Sigmoid colon (tissue), 7 donors: ENCODE measurements around the gene CDC42SE2. TPM values are rescaled to one million over a fixed set of nuclear protein-coding genes. Genes with fewer than 3 reads are reported as not detected.

Source experiments
- DNase-seq: peaks from one replicate; pipeline ENCODE4 v3.0.0-alpha.2; 2019
- H3K27ac ChIP-seq, 4 donors: fragments of 200-600 bp; sonication (generic); one replicate each; pipeline ENCODE4 v1.5.1; 2016 to 2019; ENCODE audit warnings: mild to moderate bottlenecking in 1 of 4
- H3K27me3 ChIP-seq, 3 donors: fragments of 200-600 bp; sonication (generic); one replicate each; pipeline ENCODE4 v1.5.1; 2019; ENCODE audit warnings: mild to moderate bottlenecking in 1 of 3
- H3K36me3 ChIP-seq, 4 donors: fragments of 200-600 bp; sonication (generic); one replicate each; pipeline ENCODE4 v1.5.1; 2016 to 2019
- H3K4me1 ChIP-seq, 4 donors: fragments of 200-600 bp; sonication (generic); one replicate each; pipeline ENCODE4 v1.5.1; 2017 to 2019
- H3K4me3 ChIP-seq, 4 donors: fragments of 200-600 bp; sonication (generic); one replicate each; pipeline ENCODE4 v1.5.1; 2017 to 2019; ENCODE audit warnings: mild to moderate bottlenecking in 2 of 4, moderate library complexity in 1 of 4
- H3K9me3 ChIP-seq, 4 donors: fragments of 200-600 bp in 3 of 4; sonication (generic) in 3 of 4; one replicate each; pipeline versions ENCODE4 v1.5.1 to v1.6.1; 2013 to 2019
- EP300 ChIP-seq, 4 donors: sonication (generic); formaldehyde crosslinking; IDR thresholded peaks; one replicate each; pipeline ENCODE4 v1.6.1; 2017; ENCODE audit warnings: antibody characterized with exemption in 4 of 4
- POLR2A ChIP-seq, 2 donors: fragments of 450-650 bp; IDR thresholded peaks; one replicate each; pipeline ENCODE4 v1.6.1; 2016; ENCODE audit warnings: antibody characterized with exemption in 2 of 2, mild to moderate bottlenecking in 2 of 2, moderate library complexity in 2 of 2
- POLR2AphosphoS5 ChIP-seq, 4 donors: sonication (generic); formaldehyde crosslinking; IDR thresholded peaks; one replicate each; pipeline ENCODE4 v1.6.1; 2017; ENCODE audit warnings: antibody characterized with exemption in 4 of 4
- WGBS, 2 donors: extraction: QIAGEN DNeasy Blood & Tissue Kit; methylation state at CpG; one replicate each; pipeline ENCODE4 v1.1.7; 2013; 5-methylcytosine and 5-hydroxymethylcytosine counted together
- intact Hi-C: fragments of 100-400 bp; cut with DNase I; formaldehyde crosslinking; loops from one replicate; pipeline ENCODE4 v1.15.1; 2023
- polyA plus RNA-seq, 3 donors: library from polyadenylated mRNA; stranded (reverse); fragments of 200-250 nt; gene quantifications; one replicate each; pipeline ENCODE4 v1.2.3, GENCODE V29; 2013
- total RNA-seq, 4 donors: library from RNA; depleted of rRNA; stranded (reverse); fragments of >200 nt; gene quantifications; one replicate each; pipeline ENCODE4 v1.1.0, GENCODE V29; 2016
- TF ChIP-seq, protein P1 (sequence below), 4 experiments: fragments of 450-650 bp in 3 of 4; fragments of 200-600 bp in 1 of 4; IDR thresholded peaks; one replicate each; pipeline ENCODE4 v1.5.1; 2016 to 2019; ENCODE audit warnings: antibody characterized with exemption in 4 of 4, mild to moderate bottlenecking in 3 of 4, moderate library complexity in 2 of 4
- donor health status: healthy with polysubstance abuse.
- donor health status: Bipolar disorder and iron deficiency.
- donor health status: healthy.

The CDC42SE2 gene
- total and polyA plus RNA-seq, 7 donors, result 24.1 to 109 (median 33.2) TPM

DNA sequence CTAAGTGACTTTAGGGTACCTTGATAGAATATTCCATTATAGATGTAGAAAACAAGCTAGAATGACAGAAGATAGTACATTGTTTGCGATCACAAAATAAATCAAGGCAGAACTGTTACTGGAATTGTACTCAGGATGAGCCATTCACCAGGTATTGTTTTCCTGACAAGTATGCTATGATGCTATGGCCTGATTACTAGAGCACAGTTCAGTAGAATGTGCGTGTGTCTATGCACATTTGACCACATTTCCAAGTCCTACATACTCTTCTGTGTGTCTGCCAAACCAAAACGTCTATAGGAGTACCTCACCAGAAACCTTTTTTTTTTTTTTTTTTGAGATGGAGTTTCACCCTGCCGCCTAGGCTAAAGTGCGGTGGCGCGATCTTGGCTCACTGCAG is 43.3 kb upstream of the CDC42SE2 start:
- WGBS, 2 donors, result 91 to 93% methylated on average over 7 of the region's 7 CpGs
- Histone ChIP-seq H3K9me3 (no peaks in the 10 kb centered on the region), H3K36me3 (no peaks in the 10 kb centered on the region), H3K27ac (no peak overlapping the region), H3K4me1 (peaks cover 0 to 14% (median 10%) of the 10 kb centered on the region in 4 donors), H3K27me3 (no peaks in the 10 kb centered on the region), H3K4me3 (no peak overlapping the region)
- TF ChIP-seq, protein P1, sequence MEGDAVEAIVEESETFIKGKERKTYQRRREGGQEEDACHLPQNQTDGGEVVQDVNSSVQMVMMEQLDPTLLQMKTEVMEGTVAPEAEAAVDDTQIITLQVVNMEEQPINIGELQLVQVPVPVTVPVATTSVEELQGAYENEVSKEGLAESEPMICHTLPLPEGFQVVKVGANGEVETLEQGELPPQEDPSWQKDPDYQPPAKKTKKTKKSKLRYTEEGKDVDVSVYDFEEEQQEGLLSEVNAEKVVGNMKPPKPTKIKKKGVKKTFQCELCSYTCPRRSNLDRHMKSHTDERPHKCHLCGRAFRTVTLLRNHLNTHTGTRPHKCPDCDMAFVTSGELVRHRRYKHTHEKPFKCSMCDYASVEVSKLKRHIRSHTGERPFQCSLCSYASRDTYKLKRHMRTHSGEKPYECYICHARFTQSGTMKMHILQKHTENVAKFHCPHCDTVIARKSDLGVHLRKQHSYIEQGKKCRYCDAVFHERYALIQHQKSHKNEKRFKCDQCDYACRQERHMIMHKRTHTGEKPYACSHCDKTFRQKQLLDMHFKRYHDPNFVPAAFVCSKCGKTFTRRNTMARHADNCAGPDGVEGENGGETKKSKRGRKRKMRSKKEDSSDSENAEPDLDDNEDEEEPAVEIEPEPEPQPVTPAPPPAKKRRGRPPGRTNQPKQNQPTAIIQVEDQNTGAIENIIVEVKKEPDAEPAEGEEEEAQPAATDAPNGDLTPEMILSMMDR (IDR thresholded peaks at IDR 0.05), result no peak
- TF ChIP-seq POLR2AphosphoS5 (IDR thresholded peaks at IDR 0.05) (no peak), POLR2A (IDR thresholded peaks at IDR 0.05) (no peak), EP300 (IDR thresholded peaks at IDR 0.05) (no peak)
- no peak for DNase-seq
- intact Hi-C loops, result no loop called here

DNA sequence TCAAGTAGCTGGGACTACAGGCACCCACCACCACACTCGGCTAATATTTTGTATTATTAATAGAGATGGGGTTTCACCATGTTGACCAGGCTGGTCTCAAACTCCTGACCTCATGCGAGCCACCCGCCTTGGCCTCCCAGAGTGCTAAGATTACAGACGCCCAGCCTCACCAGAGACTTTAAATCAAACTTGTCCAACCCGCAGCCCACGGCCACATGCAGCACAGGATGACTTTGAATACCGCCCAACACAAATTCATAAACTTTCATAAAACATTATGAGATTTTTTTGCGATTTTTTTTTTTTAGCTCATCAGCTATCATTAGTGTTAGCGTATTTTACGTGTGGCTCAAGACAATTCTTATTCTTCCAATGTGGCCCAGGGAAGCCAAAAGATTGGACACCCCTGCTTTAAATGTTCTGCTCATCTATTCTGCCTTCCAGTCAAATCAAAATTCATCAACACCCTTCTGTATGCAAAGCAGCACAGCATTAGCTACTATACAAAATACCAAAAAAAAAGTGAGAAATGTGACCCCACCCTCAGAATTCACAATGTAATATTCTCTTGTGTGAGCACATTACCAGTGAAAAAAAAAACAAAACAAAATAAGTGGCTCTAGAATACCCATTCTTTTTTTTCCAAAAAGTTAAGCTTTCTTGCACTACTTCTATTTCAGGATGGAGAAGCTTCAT is 42.7 kb upstream of the CDC42SE2 start:
- intact Hi-C loops, result no loop called here
- H3K27ac ChIP-seq, result no peak overlapping the region
- DNase-seq, result no peak
- no peak overlapping the region for H3K4me3 ChIP-seq
- no peaks in the 10 kb centered on the region for H3K9me3 ChIP-seq
- H3K4me1 ChIP-seq, result peaks cover 0 to 14% (median 10%) of the 10 kb centered on the region in 4 donors
- no peaks in the 10 kb centered on the region for H3K27me3 ChIP-seq
- 93 to 96% methylated on average over 10 of the region's 10 CpGs for WGBS, 2 donors
- no peaks in the 10 kb centered on the region for H3K36me3 ChIP-seq
- TF ChIP-seq, protein P1 (IDR thresholded peaks at IDR 0.05), result no peak
- TF ChIP-seq EP300 (IDR thresholded peaks at IDR 0.05), result no peak
- TF ChIP-seq POLR2AphosphoS5 (IDR thresholded peaks at IDR 0.05), result no peak
- TF ChIP-seq POLR2A (IDR thresholded peaks at IDR 0.05), result no peak

DNA sequence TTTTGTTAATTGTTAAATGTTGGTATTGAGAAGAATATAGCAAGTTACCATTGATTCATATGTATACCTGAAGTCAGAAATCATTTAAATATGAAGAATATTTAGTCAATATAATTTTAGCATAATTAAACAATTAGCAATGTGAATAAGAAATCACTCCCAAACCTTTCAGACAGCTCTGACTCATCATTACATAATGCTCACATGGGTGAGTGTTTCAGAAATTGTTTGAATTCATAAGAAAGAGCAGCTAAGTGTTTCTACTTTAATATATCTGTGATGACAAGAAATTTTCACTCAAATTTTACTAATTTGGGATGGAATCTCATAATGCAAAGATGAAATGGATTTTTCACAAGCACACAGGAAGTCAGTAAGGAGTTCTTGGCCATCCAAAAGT is 42.0 kb upstream of the CDC42SE2 start:
- intact Hi-C loops, result no loop called here
- no peak for TF ChIP-seq POLR2A (IDR thresholded peaks at IDR 0.05)
- TF ChIP-seq, protein P1 (IDR thresholded peaks at IDR 0.05), result no peak
- no peak for TF ChIP-seq POLR2AphosphoS5 (IDR thresholded peaks at IDR 0.05)
- TF ChIP-seq EP300 (IDR thresholded peaks at IDR 0.05), result no peak
- no peaks in the 10 kb centered on the region for H3K27me3 ChIP-seq

DNA sequence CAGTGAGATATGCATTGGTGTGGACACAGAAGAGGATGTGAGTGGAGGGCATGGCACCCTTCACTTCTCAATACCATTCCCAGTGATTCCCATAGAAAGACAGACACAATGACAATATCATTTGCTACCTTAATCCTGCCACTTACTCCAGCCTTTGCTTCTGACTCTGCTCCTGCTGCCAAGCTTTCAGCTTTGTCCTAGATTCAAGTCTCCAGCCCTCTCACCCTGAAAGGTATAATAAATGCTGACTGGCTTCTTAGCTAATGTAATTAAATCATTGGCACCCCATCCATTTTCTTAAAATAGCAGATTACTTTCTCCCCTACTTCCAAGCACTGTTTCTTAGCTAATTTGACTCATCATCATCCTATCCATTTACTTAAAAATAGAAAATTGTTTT is 41.1 kb upstream of the CDC42SE2 start:
- intact Hi-C loops, result no loop called here
- Histone ChIP-seq H3K4me1 (peaks cover 0 to 14% (median 10%) of the 10 kb centered on the region in 4 donors), H3K27me3 (no peaks in the 10 kb centered on the region), H3K27ac (no peak overlapping the region), H3K36me3 (no peaks in the 10 kb centered on the region), H3K9me3 (no peaks in the 10 kb centered on the region), H3K4me3 (no peak overlapping the region)
- no peak for DNase-seq
- TF ChIP-seq, protein P1 (IDR thresholded peaks at IDR 0.05), result no peak
- TF ChIP-seq POLR2A (IDR thresholded peaks at IDR 0.05) (no peak), EP300 (IDR thresholded peaks at IDR 0.05) (no peak), POLR2AphosphoS5 (IDR thresholded peaks at IDR 0.05) (no peak)

More for the DNA sequence above, 42.0 kb upstream of the CDC42SE2 start:
- Histone ChIP-seq H3K4me3 (no peak overlapping the region), H3K9me3 (no peaks in the 10 kb centered on the region), H3K27ac (no peak overlapping the region), H3K4me1 (peaks cover 0 to 14% (median 10%) of the 10 kb centered on the region in 4 donors), H3K36me3 (no peaks in the 10 kb centered on the region)
- DNase-seq, result no peak
